ENCODE data around the gene RASGEF1B. TPM values are rescaled to one million over a fixed set of nuclear protein-coding genes. Genes with fewer than 3 reads are reported as not detected.

The RASGEF1B gene
- total and polyA plus RNA-seq, 9 of the 15 experiments (the other 6 are each of a cell fraction or from before 2014, with no cell fraction given): 0.04 to 0.57 (median 0.22) TPM

- Histone ChIP-seq H3K4me2 (ENCODE audit: insufficient read depth, low read length) (no peak overlapping the region), H3K27ac (ENCODE audit: extremely low read depth, low read depth, low read length) (no peak overlapping the region), H3K4me3 (no peak overlapping the region), H3K9me3 (replicated peaks; ENCODE audit: control insufficient read depth, insufficient read depth, low read depth, low read length) (no peaks in the 10 kb centered on the region), H2AFZ (ENCODE audit: low read depth, low read length) (no peak overlapping the region), H3K4me1 (replicated peaks in 1 of 2; ENCODE audit: control insufficient read depth in 2 of 2, insufficient read depth in 2 of 2, low read length in 2 of 2) (peaks cover 0 to 22% of the 10 kb centered on the region in 2 experiments; a peak in 3 of 5 replicates), H4K20me1 (replicated peaks; ENCODE audit: control insufficient read depth, insufficient read depth, low read length) (no peaks in the 10 kb centered on the region), H3K27me3 (ENCODE audit: control insufficient read depth in 2 of 2, insufficient read depth in 2 of 2, low read length in 2 of 2) (no peaks in the 10 kb centered on the region), H3K79me2 (ENCODE audit: control insufficient read depth, insufficient read depth, low read length) (no peaks in the 10 kb centered on the region), H3K9ac (ENCODE audit: insufficient read depth in 1 of 2, low read depth in 2 of 2, low read length in 2 of 2) (no peak overlapping the region), H3K36me3 (ENCODE audit: control insufficient read depth, insufficient read depth, low read length) (no peaks in the 10 kb centered on the region), H3K9me1 (ENCODE audit: control insufficient read depth, insufficient read depth, low read length) (no peaks in the 10 kb centered on the region)
- ChIA-PET CTCF (ENCODE audit: low intra/inter-chr PET ratio) (no interaction called here), POLR2A (no interaction called here)
- in situ Hi-C loops (cut with MboI): no loop called here
- ATAC-seq: no peak
- FAIRE-seq: no peak
- DNase-seq (ENCODE audit: extremely low read depth in 1 of 4, low spot score in 3 of 4): no peak
- WGBS (ENCODE audit: insufficient coverage, low coverage, missing lambda C conversion rate): 26% methylated on average over 2 of the region's 2 CpGs
- intact Hi-C loops (cut with micrococcal nuclease): no loop called here
- BruUV-seq (replicated peaks): no TSS peak
- TF ChIP-seq POLR2B (IDR thresholded peaks at IDR 0.05; ENCODE audit: low read depth, partially characterized antibody) (no peak), ZNF239 (CRISPR knock-in tag; IDR thresholded peaks at IDR 0.05) (no peak), CSDE1 (IDR thresholded peaks at IDR 0.05) (no peak)
Measured at GRCh38 chr4:81457921-81458520, 13.7 kb downstream of the RASGEF1B start.

GRCh38 chr4:81457345-81457744, 14.4 kb downstream of the RASGEF1B start:
- Histone ChIP-seq H3K4me2 (ENCODE audit: insufficient read depth, low read length) (no peak overlapping the region), H3K27ac (ENCODE audit: extremely low read depth, low read depth, low read length) (no peak overlapping the region), H4K20me1 (replicated peaks; ENCODE audit: control insufficient read depth, insufficient read depth, low read length) (no peaks in the 10 kb centered on the region), H3K9me1 (ENCODE audit: control insufficient read depth, insufficient read depth, low read length) (no peaks in the 10 kb centered on the region), H3K4me3 (no peak overlapping the region), H3K79me2 (ENCODE audit: control insufficient read depth, insufficient read depth, low read length) (no peaks in the 10 kb centered on the region), H3K9me3 (replicated peaks; ENCODE audit: control insufficient read depth, insufficient read depth, low read depth, low read length) (no peaks in the 10 kb centered on the region), H3K27me3 (ENCODE audit: control insufficient read depth in 2 of 2, insufficient read depth in 2 of 2, low read length in 2 of 2) (no peaks in the 10 kb centered on the region), H3K36me3 (ENCODE audit: control insufficient read depth, insufficient read depth, low read length) (no peaks in the 10 kb centered on the region), H3K9ac (ENCODE audit: insufficient read depth in 1 of 2, low read depth in 2 of 2, low read length in 2 of 2) (no peak overlapping the region), H3K4me1 (replicated peaks in 1 of 2; ENCODE audit: control insufficient read depth in 2 of 2, insufficient read depth in 2 of 2, low read length in 2 of 2) (peaks cover 0 to 22% of the 10 kb centered on the region in 2 experiments; a peak in 3 of 5 replicates), H2AFZ (ENCODE audit: low read depth, low read length) (no peak overlapping the region)
- ChIA-PET CTCF (ENCODE audit: low intra/inter-chr PET ratio) (no interaction called here), POLR2A (no interaction called here)
- ATAC-seq (no peak), DNase-seq (ENCODE audit: extremely low read depth in 1 of 4, low spot score in 3 of 4) (no peak), FAIRE-seq (no peak)
- 39% methylated on average over 3 of the region's 3 CpGs for WGBS (ENCODE audit: insufficient coverage, low coverage, missing lambda C conversion rate)
- TF ChIP-seq SRSF3 (IDR thresholded peaks at IDR 0.05; ENCODE audit: insufficient read depth, low read length) (no peak), MCM2 (IDR thresholded peaks at IDR 0.05; ENCODE audit: low read depth) (no peak), ZNF408 (CRISPR knock-in tag; IDR thresholded peaks at IDR 0.05; ENCODE audit: low read depth) (no peak)
- in situ Hi-C loops (cut with MboI): no loop called here
- intact Hi-C loops (cut with micrococcal nuclease): no loop called here
- no TSS peak for BruUV-seq (replicated peaks)

Data from K562 (cell line).